ENCODE results near the gene KRT28.

GRCh38 chr17:40778461-40778860, 21.3 kb downstream of the KRT28 start:
- no peak for TF ChIP-seq CBX5 (IDR thresholded peaks at IDR 0.05; ENCODE audit: low read depth, low read length)
- no peak for TF ChIP-seq SIN3A (conservative IDR thresholded peaks at IDR 0.05 in 1 of 2, IDR thresholded peaks at IDR 0.05 in 1 of 2; ENCODE audit: low read depth in 1 of 2, low read length in 2 of 2)
